Measurements from ENCODE around the gene CTDSP1. TPM values are rescaled to one million over a fixed set of nuclear protein-coding genes. Genes with fewer than 3 reads are reported as not detected.

Gene CTDSP1
- total RNA-seq, 1 experiment from 2014 or later = 52.3 TPM

GRCh38 chr2:218447072-218447471 is 47.4 kb downstream of the CTDSP1 start:
- Histone ChIP-seq H2BK120ac (ENCODE audit: low read depth, low read length, poor library complexity, severe bottlenecking) (no peak overlapping the region), H4K91ac (ENCODE audit: insufficient read length, low read depth, low read length) (no peak overlapping the region), H3K14ac (ENCODE audit: insufficient read depth, low read length) (no peak overlapping the region), H3K18ac (ENCODE audit: insufficient read length, low read depth, low read length) (no peak overlapping the region), H3T11ph (ENCODE audit: low read length) (no peak overlapping the region), H3K79me1 (ENCODE audit: insufficient read depth, low read depth, low read length, poor library complexity, severe bottlenecking) (no peaks in the 10 kb centered on the region), H3K4me2 (ENCODE audit: insufficient read depth, insufficient read length, low read length) (no peak overlapping the region), H2AK5ac (ENCODE audit: insufficient read length, low read length) (no peak overlapping the region), H3K79me2 (ENCODE audit: insufficient read depth, low read length) (no peaks in the 10 kb centered on the region), H3K56ac (ENCODE audit: insufficient read length, low read depth, low read length) (no peak overlapping the region), H2BK20ac (ENCODE audit: low read depth, low read length, poor library complexity, severe bottlenecking) (no peak overlapping the region), H3K4me1 (ENCODE audit: insufficient read depth, low read length) (no peaks in the 10 kb centered on the region), H3K23ac (ENCODE audit: insufficient read length, low read depth, low read length) (no peak overlapping the region), H3K4ac (ENCODE audit: low read depth, low read length) (no peak overlapping the region), H3K27me3 (ENCODE audit: insufficient read depth, low read length) (no peaks in the 10 kb centered on the region), H2AFZ (ENCODE audit: low read length) (no peak overlapping the region), H4K5ac (ENCODE audit: insufficient read length, low read depth, low read length) (no peak overlapping the region), H2BK15ac (ENCODE audit: low read depth, low read length) (no peak overlapping the region), H4K8ac (replicated peaks; ENCODE audit: insufficient read length, low read depth, low read length) (no peak overlapping the region), H2BK5ac (ENCODE audit: insufficient read length, low read length) (no peak overlapping the region), H4K20me1 (ENCODE audit: control insufficient read depth, insufficient read depth, insufficient read length) (no peaks in the 10 kb centered on the region), H3K9ac (ENCODE audit: extremely low read depth, insufficient read length, low read length) (no peak overlapping the region), H3K9me3 (ENCODE audit: control insufficient read depth, low read depth, low read length) (no peaks in the 10 kb centered on the region), H2BK12ac (ENCODE audit: insufficient read length, low read depth, low read length) (no peak overlapping the region), H3K27ac (ENCODE audit: insufficient read length, low read depth, low read length) (no peak overlapping the region), H3K23me2 (ENCODE audit: insufficient read length, low read depth, low read length, poor library complexity, severe bottlenecking) (no peaks in the 10 kb centered on the region)
- no peaks in the 10 kb centered on the region for H3K9me3 Mint-ChIP-seq
- peak overlapping the region in 1 of 3 experiments; percentile 64; a peak in 1 of 7 replicates for H3K27ac Mint-ChIP-seq
- no peak for DNase-seq
- H3K4me1 Mint-ChIP-seq = peaks cover 9 to 13% of the 10 kb centered on the region in 2 experiments
- no CpG with 5 or more reads among the region's 2 CpGs for WGBS (ENCODE audit: extremely low coverage, insufficient read length, low lambda C conversion rate)
- no peaks in the 10 kb centered on the region for H3K27me3 Mint-ChIP-seq (ENCODE audit: low read depth)
- TF ChIP-seq, protein P1, sequence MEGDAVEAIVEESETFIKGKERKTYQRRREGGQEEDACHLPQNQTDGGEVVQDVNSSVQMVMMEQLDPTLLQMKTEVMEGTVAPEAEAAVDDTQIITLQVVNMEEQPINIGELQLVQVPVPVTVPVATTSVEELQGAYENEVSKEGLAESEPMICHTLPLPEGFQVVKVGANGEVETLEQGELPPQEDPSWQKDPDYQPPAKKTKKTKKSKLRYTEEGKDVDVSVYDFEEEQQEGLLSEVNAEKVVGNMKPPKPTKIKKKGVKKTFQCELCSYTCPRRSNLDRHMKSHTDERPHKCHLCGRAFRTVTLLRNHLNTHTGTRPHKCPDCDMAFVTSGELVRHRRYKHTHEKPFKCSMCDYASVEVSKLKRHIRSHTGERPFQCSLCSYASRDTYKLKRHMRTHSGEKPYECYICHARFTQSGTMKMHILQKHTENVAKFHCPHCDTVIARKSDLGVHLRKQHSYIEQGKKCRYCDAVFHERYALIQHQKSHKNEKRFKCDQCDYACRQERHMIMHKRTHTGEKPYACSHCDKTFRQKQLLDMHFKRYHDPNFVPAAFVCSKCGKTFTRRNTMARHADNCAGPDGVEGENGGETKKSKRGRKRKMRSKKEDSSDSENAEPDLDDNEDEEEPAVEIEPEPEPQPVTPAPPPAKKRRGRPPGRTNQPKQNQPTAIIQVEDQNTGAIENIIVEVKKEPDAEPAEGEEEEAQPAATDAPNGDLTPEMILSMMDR (conservative IDR thresholded peaks at IDR 0.05) = no peak
- no peak overlapping the region for H3K4me3 Mint-ChIP-seq
- peaks cover 3 to 41% (median 20%) of the 10 kb centered on the region in 3 experiments for H3K36me3 Mint-ChIP-seq (ENCODE audit: insufficient read depth in 1 of 3, low read depth in 3 of 3)

Data from H9 (cell line).